Activated CD4-positive, alpha-beta memory T cell treated with anti-CD3 and anti-CD28 coated beads, Interleukin-2, amount 10 ng/mL, durations not matched to agents 7 days and 5 days (primary cell): ENCODE results near the gene CTIF. TPM values are rescaled to one million over a fixed set of nuclear protein-coding genes. Genes with fewer than 3 reads are reported as not detected.
"Not testable (repeated sequence)": the region's sequence is repeated elsewhere in the genome, so short reads cannot be mapped to it uniquely, and the experiment has no call there.

Source experiments
- CTCF ChIA-PET: fragments of 350-600 bp; sonication (Branson Sonifier 250); formaldehyde crosslinking; loops from one replicate; lab custom pipeline; 2021; ENCODE audit warnings: antibody characterized with exemption, inconsistent platforms; lab: Charles Lee
- POLR2A ChIA-PET: fragments of 350-600 bp; sonication (Branson Sonifier 250); formaldehyde crosslinking; loops from one replicate; lab custom pipeline; 2021; ENCODE audit warnings: antibody characterized with exemption; lab: Charles Lee
- DNase-seq: peaks from one replicate; pipeline ENCODE4 v3.0.0-alpha.2; 2020
- H3K27ac Mint-ChIP-seq: one replicate; pipeline ENCODE4 v1.8.0; 2021; ENCODE audit warnings: mild to moderate bottlenecking, mixed read lengths
- H3K27me3 Mint-ChIP-seq: one replicate; pipeline ENCODE4 v1.8.0; 2021; ENCODE audit warnings: mixed read lengths
- H3K36me3 Mint-ChIP-seq: one replicate; pipeline ENCODE4 v1.8.0; 2021; ENCODE audit warnings: low read depth, mixed read lengths
- H3K4me1 Mint-ChIP-seq: one replicate; pipeline ENCODE4 v1.8.0; 2021; ENCODE audit warnings: mixed read lengths
- H3K4me3 Mint-ChIP-seq: one replicate; pipeline ENCODE4 v1.8.0; 2021; ENCODE audit warnings: mild to moderate bottlenecking, mixed read lengths
- H3K9me3 Mint-ChIP-seq: one replicate; pipeline ENCODE4 v1.8.0; 2021; ENCODE audit warnings: mixed read lengths
- total RNA-seq, 2 experiments: library from RNA; stranded (reverse); gene quantifications; one replicate each; pipeline ENCODE4 v1.2.3, GENCODE V29; 2021

The CTIF gene
- total RNA-seq, 2 experiments from 2014 or later: 4.9 to 5.1 TPM

GRCh38 chr18:48870926-48871325, 332.1 kb downstream of the CTIF start:
- H3K4me3 Mint-ChIP-seq, H3K27me3 Mint-ChIP-seq, H3K9me3 Mint-ChIP-seq, CTCF ChIA-PET, H3K27ac Mint-ChIP-seq, DNase-seq, H3K36me3 Mint-ChIP-seq: not testable (repeated sequence)
- POLR2A ChIA-PET: interaction anchor here (1.2 kb wide), 1 partner anchor 27 kb away, joined by 3 read pairs; no protein-coding TSS in a partner anchor
- H3K4me1 Mint-ChIP-seq: peaks cover 44% of the 10 kb centered on the region

GRCh38 chr18:48871391-48872166, 332.7 kb downstream of the CTIF start:
- no peaks in the 10 kb centered on the region for H3K36me3 Mint-ChIP-seq
- ChIA-PET POLR2A (interaction anchor here (0.7 to 1.2 kb wide), 2 partner anchors 27 to 80 kb away, joined by 3 read pairs; no protein-coding TSS in a partner anchor), CTCF (no interaction called here)
- no peak for DNase-seq
- peaks cover 44% of the 10 kb centered on the region for H3K4me1 Mint-ChIP-seq
- H3K9me3 Mint-ChIP-seq: no peaks in the 10 kb centered on the region
- H3K27ac Mint-ChIP-seq: no peak overlapping the region
- H3K27me3 Mint-ChIP-seq: no peaks in the 10 kb centered on the region
- no peak overlapping the region for H3K4me3 Mint-ChIP-seq

GRCh38 chr18:48872234-48873145, 333.7 kb downstream of the CTIF start:
- CTCF ChIA-PET: no interaction called here
- Mint-ChIP-seq H3K36me3 (no peaks in the 10 kb centered on the region), H3K4me3 (no peak overlapping the region), H3K4me1 (peaks cover 42% of the 10 kb centered on the region), H3K27ac (no peak overlapping the region), H3K9me3 (no peaks in the 10 kb centered on the region), H3K27me3 (no peaks in the 10 kb centered on the region)
- POLR2A ChIA-PET: interaction anchor here (0.7 to 1.7 kb wide), 3 partner anchors 28 to 79 kb away, joined by 3 to 6 read pairs (median 3); no protein-coding TSS in a partner anchor
- no peak for DNase-seq

- Mint-ChIP-seq H3K4me1 (peaks cover 27% of the 10 kb centered on the region), H3K36me3 (no peaks in the 10 kb centered on the region), H3K4me3 (no peak overlapping the region), H3K9me3 (no peaks in the 10 kb centered on the region), H3K27me3 (no peaks in the 10 kb centered on the region), H3K27ac (no peak overlapping the region)
- ChIA-PET POLR2A (interaction anchor here (1.7 kb wide), 1 partner anchor 40 kb away, joined by 6 read pairs; no protein-coding TSS in a partner anchor), CTCF (no interaction called here)
- no peak for DNase-seq
These were observed 335.4 kb downstream of the CTIF start for GRCh38 chr18:48874233-48874632.

- DNase-seq: no peak
- Mint-ChIP-seq H3K4me3 (no peak overlapping the region), H3K36me3 (no peaks in the 10 kb centered on the region), H3K27me3 (no peaks in the 10 kb centered on the region), H3K27ac (no peak overlapping the region), H3K9me3 (no peaks in the 10 kb centered on the region), H3K4me1 (peaks cover 22% of the 10 kb centered on the region)
- CTCF ChIA-PET: no interaction called here
- POLR2A ChIA-PET: no interaction called here
These were observed 335.9 kb downstream of the CTIF start for GRCh38 chr18:48874701-48875162.

- no peak for DNase-seq
- POLR2A ChIA-PET: no interaction called here
- no peaks in the 10 kb centered on the region for H3K27me3 Mint-ChIP-seq
- H3K4me3 Mint-ChIP-seq: no peak overlapping the region
- H3K4me1 Mint-ChIP-seq: peaks cover 25% of the 10 kb centered on the region
- no peaks in the 10 kb centered on the region for H3K36me3 Mint-ChIP-seq
- no peaks in the 10 kb centered on the region for H3K9me3 Mint-ChIP-seq
- CTCF ChIA-PET: interaction anchor here (1.7 kb wide), 1 partner anchor 62 kb away, joined by 4 read pairs; no protein-coding TSS in a partner anchor
- no peak overlapping the region for H3K27ac Mint-ChIP-seq
These were observed 336.6 kb downstream of the CTIF start for GRCh38 chr18:48875314-48875941.

GRCh38 chr18:48875942-48876511, 337.2 kb downstream of the CTIF start:
- no peak for DNase-seq
- Mint-ChIP-seq H3K9me3 (no peaks in the 10 kb centered on the region), H3K36me3 (no peaks in the 10 kb centered on the region), H3K4me1 (peaks cover 31% of the 10 kb centered on the region), H3K27me3 (no peaks in the 10 kb centered on the region), H3K4me3 (no peak overlapping the region), H3K27ac (no peak overlapping the region)
- ChIA-PET POLR2A (no interaction called here), CTCF (interaction anchor here (1.7 kb wide), 1 partner anchor 63 kb away, joined by 4 read pairs; no protein-coding TSS in a partner anchor)

GRCh38 chr18:48876590-48876989, 337.8 kb downstream of the CTIF start:
- no peak overlapping the region for H3K27ac Mint-ChIP-seq
- peaks cover 32% of the 10 kb centered on the region for H3K4me1 Mint-ChIP-seq
- no peaks in the 10 kb centered on the region for H3K27me3 Mint-ChIP-seq
- POLR2A ChIA-PET: no interaction called here
- CTCF ChIA-PET: interaction anchor here (1.7 kb wide), 1 partner anchor 63 kb away, joined by 4 read pairs; no protein-coding TSS in a partner anchor
- no peaks in the 10 kb centered on the region for H3K9me3 Mint-ChIP-seq
- no peak for DNase-seq
- H3K36me3 Mint-ChIP-seq: no peaks in the 10 kb centered on the region
- H3K4me3 Mint-ChIP-seq: no peak overlapping the region

GRCh38 chr18:48877941-48878340, 339.1 kb downstream of the CTIF start:
- no peaks in the 10 kb centered on the region for H3K27me3 Mint-ChIP-seq
- H3K9me3 Mint-ChIP-seq: no peaks in the 10 kb centered on the region
- peaks cover 20% of the 10 kb centered on the region for H3K4me1 Mint-ChIP-seq
- H3K27ac Mint-ChIP-seq: no peak overlapping the region
- no peak overlapping the region for H3K4me3 Mint-ChIP-seq
- CTCF ChIA-PET: no interaction called here
- POLR2A ChIA-PET: interaction anchor here (0.8 kb wide), 1 partner anchor 9 kb away, joined by 3 read pairs; no protein-coding TSS in a partner anchor
- no peaks in the 10 kb centered on the region for H3K36me3 Mint-ChIP-seq
- no peak for DNase-seq

GRCh38 chr18:48878471-48878870, 339.6 kb downstream of the CTIF start:
- Mint-ChIP-seq H3K9me3 (no peaks in the 10 kb centered on the region), H3K27me3 (no peaks in the 10 kb centered on the region), H3K4me1 (peaks cover 14% of the 10 kb centered on the region), H3K36me3 (no peaks in the 10 kb centered on the region), H3K27ac (no peak overlapping the region), H3K4me3 (no peak overlapping the region)
- no peak for DNase-seq
- CTCF ChIA-PET: no interaction called here
- POLR2A ChIA-PET: no interaction called here

- no peak overlapping the region for H3K27ac Mint-ChIP-seq
- no peaks in the 10 kb centered on the region for H3K9me3 Mint-ChIP-seq
- H3K36me3 Mint-ChIP-seq: no peaks in the 10 kb centered on the region
- CTCF ChIA-PET: no interaction called here
- DNase-seq: no peak
- H3K4me3 Mint-ChIP-seq: no peak overlapping the region
- POLR2A ChIA-PET: interaction anchor here (0.9 kb wide), 1 partner anchor 18 kb away, joined by 3 read pairs; no protein-coding TSS in a partner anchor
- H3K27me3 Mint-ChIP-seq: no peaks in the 10 kb centered on the region
- peaks cover 12% of the 10 kb centered on the region for H3K4me1 Mint-ChIP-seq
These were observed 340.2 kb downstream of the CTIF start for GRCh38 chr18:48879008-48879431.

- Mint-ChIP-seq H3K9me3 (no peaks in the 10 kb centered on the region), H3K4me3 (no peak overlapping the region), H3K36me3 (no peaks in the 10 kb centered on the region), H3K4me1 (peaks cover 11% of the 10 kb centered on the region), H3K27me3 (no peaks in the 10 kb centered on the region), H3K27ac (no peak overlapping the region)
- no peak for DNase-seq
- CTCF ChIA-PET: interaction anchor here (0.7 kb wide), 1 partner anchor 67 kb away, joined by 3 read pairs; no protein-coding TSS in a partner anchor
- POLR2A ChIA-PET: no interaction called here
These were observed 342.1 kb downstream of the CTIF start for GRCh38 chr18:48880931-48881330.
